GM12872 (cell line): ENCODE results near the gene SDCBP2.

Experiments used
- CTCF ChIP-seq: IDR thresholded peaks from 3 replicates; pipeline ENCODE4 v1.5.1; 2011; ENCODE audit warnings: low read depth, mild to moderate bottlenecking, low read length, moderate library complexity; ENCODE audit not compliant: insufficient read depth

The SDCBP2 gene

GRCh38 chr20:1272368-1273100, 56.4 kb downstream of the SDCBP2 start:
- TF ChIP-seq CTCF: no peak

GRCh38 chr20:1269850-1270249, 59.1 kb downstream of the SDCBP2 start:
- TF ChIP-seq CTCF: no peak

GRCh38 chr20:1269235-1269634, 59.7 kb downstream of the SDCBP2 start:
- no peak for TF ChIP-seq CTCF

- no peak for TF ChIP-seq CTCF
Observed at GRCh38 chr20:1267809-1268374, 61.0 kb downstream of the SDCBP2 start.

GRCh38 chr20:1267161-1267560, 61.8 kb downstream of the SDCBP2 start:
- no peak for TF ChIP-seq CTCF

- no peak for TF ChIP-seq CTCF
Observed at GRCh38 chr20:1266167-1266973, 62.6 kb downstream of the SDCBP2 start, which contains the start of gene SNPH. Gene SNPH, plus strand, starts transcription at chr20:1266294. Its CDS starts 29,946 bp downstream, at chr20:1296240.

- no peak for TF ChIP-seq CTCF
Observed at GRCh38 chr20:1265916-1266166, 63.1 kb downstream of the SDCBP2 start.
